H1 (cell line): ENCODE data around the gene SP5. TPM values are rescaled to one million over a fixed set of nuclear protein-coding genes. Genes with fewer than 3 reads are reported as not detected.

ENCODE experiments used
- CTCF ChIA-PET: fragments of 300-600 bp; sonication (Branson Sonifier 250); formaldehyde crosslinking; loops from one replicate; lab custom pipeline; 2021; ENCODE audit not compliant: partially characterized antibody; lab: Charles Lee
- POLR2A ChIA-PET: fragments of 300-600 bp; sonication (Branson Sonifier 250); formaldehyde crosslinking; loops from one replicate; lab custom pipeline; 2021; ENCODE audit warnings: inconsistent platforms; ENCODE audit not compliant: partially characterized antibody; lab: Charles Lee
- DNase-seq, 2 experiments: peaks; one replicate each; pipeline versions ENCODE4 v3.0.0 to v3.0.0-alpha.2; 2010 to 2022; ENCODE audit warnings: low spot score in 2 of 2, low read depth in 1 of 2, mixed read lengths in 1 of 2
- FAIRE-seq: peaks from 2 replicates; lab custom pipeline; 2011; peaks lifted over from hg19 to GRCh38; lab: Jason Lieb, UNC
- H2AFZ ChIP-seq: 2 replicates; pipeline ENCODE4 v1.8.1; 2012; ENCODE audit warnings: low read length, inconsistent platforms
- H2AK5ac ChIP-seq: 2 replicates; pipeline ENCODE4 v1.6.1; 2013; ENCODE audit warnings: low read depth, low read length
- H2BK120ac ChIP-seq: replicated peaks from 2 replicates; pipeline ENCODE3; 2013; ENCODE audit warnings: low read depth, low read length, inconsistent platforms
- H2BK12ac ChIP-seq: 2 replicates; pipeline ENCODE4 v1.6.1; 2013; ENCODE audit warnings: low read depth, low read length
- H2BK15ac ChIP-seq: 2 replicates; pipeline ENCODE4 v1.6.1; 2013; ENCODE audit warnings: low read length
- H2BK20ac ChIP-seq: 2 replicates; pipeline ENCODE4 v1.6.1; 2013; ENCODE audit warnings: low read length
- H2BK5ac ChIP-seq: 2 replicates; pipeline ENCODE4 v1.6.1; 2013; ENCODE audit warnings: low read depth, low read length
- H3K14ac ChIP-seq: 2 replicates; pipeline ENCODE4 v1.6.1; 2013; ENCODE audit warnings: inconsistent platforms; ENCODE audit not compliant: insufficient read length
- H3K18ac ChIP-seq: 2 replicates; pipeline ENCODE4 v1.6.1; 2013; ENCODE audit warnings: low read length; ENCODE audit errors: extremely low read depth
- H3K23ac ChIP-seq: 2 replicates; pipeline ENCODE4 v1.6.1; 2013; ENCODE audit warnings: inconsistent platforms; ENCODE audit not compliant: insufficient read length
- H3K23me2 ChIP-seq: 2 replicates; pipeline ENCODE4 v1.6.1; 2013; ENCODE audit warnings: low read depth, low read length
- H3K27ac ChIP-seq: 2 replicates; pipeline ENCODE4 v1.6.1; 2011; ENCODE audit warnings: low read depth, low read length, inconsistent platforms
- H3K27me3 ChIP-seq, 4 experiments: replicated peaks in 1 of 4; 1 replicate in 1 of 4; 2 replicates in 3 of 4; pipeline versions ENCODE4 v1.6.1 to v1.8.1; 2011 to 2013; ENCODE audit warnings: low read length in 3 of 4, mild to moderate bottlenecking in 3 of 4, inconsistent platforms in 2 of 4, mixed read lengths in 2 of 4, moderate library complexity in 1 of 4; ENCODE audit not compliant: control insufficient read depth in 3 of 4, insufficient read depth in 3 of 4; ENCODE audit errors: extremely low read depth in 1 of 4
- H3K36me3 ChIP-seq, 4 experiments: 2 replicates each; pipeline versions ENCODE4 v1.6.1 to v1.8.1; 2011 to 2013; ENCODE audit warnings: mild to moderate bottlenecking in 4 of 4, low read length in 3 of 4, moderate library complexity in 2 of 4, control low read depth in 1 of 4, inconsistent platforms in 1 of 4; ENCODE audit not compliant: insufficient read depth in 4 of 4, control insufficient read depth in 2 of 4
- H3K4ac ChIP-seq: replicated peaks from 2 replicates; pipeline ENCODE3; 2013; ENCODE audit warnings: low read length, low read depth, mixed read lengths, inconsistent platforms; ENCODE audit not compliant: insufficient read length
- H3K4me1 ChIP-seq, 4 experiments: replicated peaks in 1 of 4; 1 replicate in 1 of 4; 2 replicates in 3 of 4; pipeline versions ENCODE4 v1.6.1 to v1.8.1; 2011 to 2013; ENCODE audit warnings: low read length in 3 of 4, inconsistent platforms in 2 of 4, mixed read lengths in 1 of 4; ENCODE audit not compliant: insufficient read depth in 4 of 4, control insufficient read depth in 3 of 4
- H3K4me2 ChIP-seq, 2 experiments: 2 replicates each; pipeline versions ENCODE4 v1.6.1 to v1.8.1; 2011 to 2013; ENCODE audit warnings: low read depth in 2 of 2, low read length in 2 of 2, control low read depth in 1 of 2, inconsistent platforms in 1 of 2, mild to moderate bottlenecking in 1 of 2; ENCODE audit not compliant: insufficient read depth in 1 of 2
- H3K4me3 ChIP-seq, 4 experiments: fragments of 200-600, 300-600 bp in 1 of 4; sonication (generic), shearing (Covaris generic), sonication (Bioruptor Twin) in 1 of 4; 2 replicates each; pipeline versions ENCODE4 v1.5.1 to v1.8.1; 2011 to 2016; ENCODE audit warnings: low read length in 4 of 4, low read depth in 3 of 4, control low read depth in 2 of 4, inconsistent platforms in 2 of 4, mild to moderate bottlenecking in 2 of 4, mixed read lengths in 1 of 4, moderate library complexity in 1 of 4; ENCODE audit not compliant: insufficient read depth in 2 of 4; ENCODE audit errors: extremely low read depth in 1 of 4
- H3K56ac ChIP-seq: replicated peaks from 2 replicates; pipeline ENCODE3; 2013; ENCODE audit warnings: low read depth, mild to moderate bottlenecking, mixed read lengths, low read length, inconsistent platforms; ENCODE audit not compliant: insufficient read length
- H3K79me1 ChIP-seq: 2 replicates; pipeline ENCODE4 v1.6.1; 2013; ENCODE audit warnings: low read depth, low read length, control low read depth
- H3K79me2 ChIP-seq, 2 experiments: 2 replicates each; pipeline versions ENCODE4 v1.6.1 to v1.8.1; 2012 to 2013; ENCODE audit warnings: low read length in 2 of 2, mild to moderate bottlenecking in 2 of 2, inconsistent platforms in 1 of 2; ENCODE audit not compliant: insufficient read depth in 2 of 2, control insufficient read depth in 1 of 2
- H3K9ac ChIP-seq, 4 experiments: replicated peaks in 1 of 4; 1 replicate in 1 of 4; 2 replicates in 3 of 4; pipeline versions ENCODE4 v1.6.1 to v1.8.1; 2011 to 2013; ENCODE audit warnings: low read depth in 3 of 4, low read length in 3 of 4, control low read depth in 2 of 4, mild to moderate bottlenecking in 2 of 4, moderate library complexity in 2 of 4, inconsistent platforms in 1 of 4; ENCODE audit errors: extremely low read depth in 1 of 4
- H3K9me3 ChIP-seq, 2 experiments: 2 replicates each; pipeline versions ENCODE4 v1.6.1 to v1.8.1; 2012 to 2013; ENCODE audit warnings: mild to moderate bottlenecking in 2 of 2, moderate library complexity in 2 of 2, control low read depth in 1 of 2, inconsistent platforms in 1 of 2, low read depth in 1 of 2, low read length in 1 of 2, mixed read lengths in 1 of 2; ENCODE audit not compliant: insufficient read depth in 2 of 2
- H4K20me1 ChIP-seq, 2 experiments: replicated peaks in 1 of 2; 2 replicates each; pipeline versions ENCODE3 to v1.8.1; 2011 to 2013; ENCODE audit warnings: inconsistent platforms in 2 of 2, low read length in 2 of 2, mild to moderate bottlenecking in 1 of 2; ENCODE audit not compliant: insufficient read depth in 2 of 2, control insufficient read depth in 1 of 2
- H4K5ac ChIP-seq: 2 replicates; pipeline ENCODE4 v1.6.1; 2013; ENCODE audit warnings: low read length, low read depth, mixed read lengths, inconsistent platforms; ENCODE audit not compliant: insufficient read length
- H4K8ac ChIP-seq: 2 replicates; pipeline ENCODE4 v1.8.0; 2013; ENCODE audit warnings: mild to moderate bottlenecking, moderate library complexity, low read length, inconsistent platforms; ENCODE audit not compliant: insufficient read depth; ENCODE audit errors: extremely low read depth
- H4K91ac ChIP-seq: replicated peaks from 2 replicates; pipeline ENCODE3; 2013; ENCODE audit warnings: low read length, mixed read lengths, inconsistent platforms; ENCODE audit not compliant: insufficient read length
- ASH2L ChIP-seq: fragments of 200-600, 300-600 bp; sonication (generic); IDR thresholded peaks from one replicate; pipeline ENCODE4 v1.7.1; 2017; ENCODE audit warnings: low read length
- ATF2 ChIP-seq: IDR thresholded peaks from 2 replicates; pipeline ENCODE4 v1.6.1; 2012; ENCODE audit warnings: low read length, inconsistent platforms
- BACH1 ChIP-seq: IDR thresholded peaks from 2 replicates; pipeline ENCODE4 v1.6.1; 2012; ENCODE audit warnings: low read length, improper control_type of control experiment
- CREB1 ChIP-seq: IDR thresholded peaks from 2 replicates; pipeline ENCODE4 v1.6.1; 2012; ENCODE audit warnings: inconsistent platforms
- GABPA ChIP-seq: IDR thresholded peaks from 2 replicates; pipeline ENCODE4 v1.6.1; 2011; ENCODE audit warnings: mild to moderate bottlenecking, low read length, moderate library complexity, borderline replicate concordance; ENCODE audit not compliant: insufficient read depth
- JUN ChIP-seq: IDR thresholded peaks from 2 replicates; pipeline ENCODE4 v1.6.1; 2011; ENCODE audit warnings: low read depth, mild to moderate bottlenecking, improper control_type of control experiment, low read length
- JUND ChIP-seq: IDR thresholded peaks from 2 replicates; pipeline ENCODE4 v1.6.1; 2011; ENCODE audit warnings: mild to moderate bottlenecking, improper control_type of control experiment, low read length
- KDM4A ChIP-seq: IDR thresholded peaks from one replicate; pipeline ENCODE4 v1.7.1; 2012; ENCODE audit warnings: low read depth, mild to moderate bottlenecking, moderate library complexity, low read length, inconsistent platforms; ENCODE audit not compliant: severe bottlenecking
- NRF1 ChIP-seq: IDR thresholded peaks from 2 replicates; pipeline ENCODE4 v1.6.1; 2011; ENCODE audit warnings: mild to moderate bottlenecking, low read depth, low read length, improper control_type of control experiment
- PHF8 ChIP-seq: fragments of 200-600 bp; sonication (generic); conservative IDR thresholded peaks from 2 replicates; pipeline ENCODE4 v1.7.1; 2012; ENCODE audit warnings: low read depth, mild to moderate bottlenecking, inconsistent platforms, low read length, moderate library complexity
- POLR2A ChIP-seq, 2 experiments: IDR thresholded peaks; 1 replicate in 1 of 2; 2 replicates in 1 of 2; pipeline ENCODE4 v1.6.1; 2011; ENCODE audit warnings: low read depth in 2 of 2, low read length in 2 of 2, mild to moderate bottlenecking in 2 of 2; ENCODE audit errors: control extremely low read depth in 1 of 2
- SP1 ChIP-seq: IDR thresholded peaks from 2 replicates; pipeline ENCODE4 v1.6.1; 2011; ENCODE audit warnings: low read depth, low read length
- TCF12 ChIP-seq: IDR thresholded peaks from 2 replicates; pipeline ENCODE4 v1.6.1; 2011; ENCODE audit warnings: low read depth, mild to moderate bottlenecking, low read length
- WGBS, 2 experiments: shearing (Covaris generic) in 1 of 2; methylation state at CpG; one replicate each; pipeline versions ENCODE4 v1.1.6 to v1.1.7; 2013 to 2015; ENCODE audit warnings: low lambda C conversion rate in 2 of 2, mixed read lengths in 2 of 2, inconsistent platforms in 1 of 2, low coverage in 1 of 2, missing lambda C conversion rate in 1 of 2; ENCODE audit not compliant: insufficient replicate concordance in 2 of 2, insufficient coverage in 1 of 2, insufficient read length in 1 of 2; ENCODE audit errors: extremely low coverage in 1 of 2, missing lambda C conversion rate in 1 of 2; 5-methylcytosine and 5-hydroxymethylcytosine counted together
- polyA plus RNA-seq, 7 experiments: library from polyadenylated mRNA; depleted of rRNA in 3 of 7; stranded (reverse) in 5 of 7; unstranded in 2 of 7; fragments of >200 nt in 5 of 7; fragments of 200-250 nt in 2 of 7; gene quantifications; 1 replicate in 5 of 7; 2 replicates in 1 of 7; 4 replicates in 1 of 7; pipeline versions ENCODE4 v1.2.1 to v1.2.3, GENCODE V29; 2011 to 2013; ENCODE audit warnings: missing spikeins in 2 of 7, mixed read lengths in 2 of 7
- total RNA-seq: library from RNA; stranded (reverse); fragmentation: NEBNext Ultra II Directional; extraction: Animal tissue kit (Norgen Biotek cat#: 25700); gene quantifications from 2 replicates; pipeline ENCODE4 v1.2.1, GENCODE V29; 2021
- TF ChIP-seq, protein P1 (sequence below): IDR thresholded peaks from 2 replicates; pipeline ENCODE4 v1.6.1; 2011; ENCODE audit warnings: low read depth, mild to moderate bottlenecking, low read length; ENCODE audit not compliant: insufficient read depth

The SP5 gene
- total and polyA plus RNA-seq, 2 of the 8 experiments (the other 6 are each of a cell fraction or from before 2014, with no cell fraction given) = 0.17 TPM; not detected in 1

DNA sequence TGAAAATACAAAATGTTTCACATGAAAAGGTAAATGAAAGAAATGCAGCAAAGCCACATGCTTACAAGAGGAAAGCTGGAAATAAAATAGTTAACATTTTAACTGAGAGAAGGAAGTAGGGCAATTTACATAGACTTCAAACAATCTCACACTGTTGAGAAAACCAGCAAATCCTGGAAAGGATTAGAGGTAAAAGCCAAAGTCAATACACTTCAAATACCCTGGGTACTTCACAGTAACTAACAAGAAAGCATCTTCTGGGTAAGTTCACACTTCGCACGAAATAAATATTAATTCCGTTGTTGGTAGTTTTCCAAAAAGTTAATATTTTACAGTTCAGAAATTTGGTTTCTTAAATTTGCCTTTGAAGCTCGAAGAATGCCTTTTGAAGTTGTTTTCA, 51.6 kb downstream of the SP5 start:
- no peaks in the 10 kb centered on the region for H3K27me3 ChIP-seq
- no peak overlapping the region for H2BK20ac ChIP-seq
- no peak overlapping the region for H3K4me3 ChIP-seq
- no peak overlapping the region for H4K8ac ChIP-seq
- peaks cover 6% of the 10 kb centered on the region; the same call in 1 of the 2 replicates for H3K23me2 ChIP-seq
- no peaks in the 10 kb centered on the region for H3K79me1 ChIP-seq
- no peak overlapping the region for H2BK12ac ChIP-seq
- CTCF ChIA-PET = interaction anchor here (0.6 to 0.7 kb wide), 2 partner anchors 46 to 1147 kb away, joined by 3 to 5 read pairs; no protein-coding TSS in a partner anchor
- no peaks in the 10 kb centered on the region for H3K9me3 ChIP-seq
- H2BK15ac ChIP-seq = no peak overlapping the region
- no peak overlapping the region for H3K9ac ChIP-seq
- H3K79me2 ChIP-seq = no peaks in the 10 kb centered on the region
- no peak overlapping the region for H3K4me2 ChIP-seq
- H2BK120ac ChIP-seq = no peak overlapping the region
- H2AFZ ChIP-seq = no peak overlapping the region
- no peak overlapping the region for H3K18ac ChIP-seq
- peaks cover 0 to 6% (median 5%) of the 10 kb centered on the region in 4 experiments; a peak in 5 of 7 replicates for H3K4me1 ChIP-seq
- H2BK5ac ChIP-seq = no peak overlapping the region
- DNase-seq (no peak), FAIRE-seq (no peak)
- H3K27ac ChIP-seq = no peak overlapping the region
- H3K56ac ChIP-seq = no peak overlapping the region
- WGBS, 2 experiments = 86% methylated on average over 4 of the region's 4 CpGs; no CpG with 5 or more reads in 1 of the 2 experiments
- POLR2A ChIA-PET = no interaction called here
- no peak overlapping the region for H3K23ac ChIP-seq
- no peak overlapping the region for H4K91ac ChIP-seq
- H3K36me3 ChIP-seq = no peaks in the 10 kb centered on the region
- H3K4ac ChIP-seq = no peak overlapping the region
- no peak overlapping the region for H3K14ac ChIP-seq
- H2AK5ac ChIP-seq = no peak overlapping the region
- H4K5ac ChIP-seq = no peak overlapping the region
- no peaks in the 10 kb centered on the region for H4K20me1 ChIP-seq
- no peak for TF ChIP-seq PHF8
- TF ChIP-seq TCF12 = no peak
- no peak for TF ChIP-seq NRF1
- no peak for TF ChIP-seq JUND
- TF ChIP-seq ATF2 = no peak
- no peak for TF ChIP-seq CREB1
- no peak for TF ChIP-seq ASH2L
- no peak for TF ChIP-seq GABPA
- TF ChIP-seq SP1 = no peak
- TF ChIP-seq, protein P1, sequence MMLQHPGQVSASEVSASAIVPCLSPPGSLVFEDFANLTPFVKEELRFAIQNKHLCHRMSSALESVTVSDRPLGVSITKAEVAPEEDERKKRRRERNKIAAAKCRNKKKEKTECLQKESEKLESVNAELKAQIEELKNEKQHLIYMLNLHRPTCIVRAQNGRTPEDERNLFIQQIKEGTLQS = no peak
- no peak for TF ChIP-seq KDM4A
- TF ChIP-seq JUN = no peak
- TF ChIP-seq BACH1 = no peak
- TF ChIP-seq POLR2A (IDR thresholded peaks at IDR 0.05; ENCODE audit: control extremely low read depth in 1 of 2, low read depth in 2 of 2, low read length in 2 of 2) = no peak
